ENCODE results near the gene ZSCAN21.
"Not testable (repeated sequence)": the region's sequence is repeated elsewhere in the genome, so short reads cannot be mapped to it uniquely, and the experiment has no call there.

The ZSCAN21 gene

GRCh38 chr7:100049441-100050291 lies at the start of gene ZSCAN21:
Gene ZSCAN21 (plus strand): TSS chr7:100049774. CDS start chr7:100057007, 7,233 bp downstream.
- peak; percentile 89 for DNase-seq (ENCODE audit: low spot score)

- no peak for DNase-seq (ENCODE audit: low spot score)
Observed at GRCh38 chr7:100000239-100000638, 49.3 kb upstream of the ZSCAN21 start.

- no peak for DNase-seq (ENCODE audit: low spot score)
Observed at GRCh38 chr7:100003711-100004661, 45.6 kb upstream of the ZSCAN21 start.

GRCh38 chr7:100007887-100008286 lies 41.7 kb upstream of the ZSCAN21 start:
- no peak for DNase-seq (ENCODE audit: low spot score)

GRCh38 chr7:100008525-100008924 lies 41.0 kb upstream of the ZSCAN21 start:
- peak; percentile 86 for DNase-seq (ENCODE audit: low spot score)

- DNase-seq (ENCODE audit: low spot score): not testable (repeated sequence)
Observed at GRCh38 chr7:100009952-100010351, 39.6 kb upstream of the ZSCAN21 start.

GRCh38 chr7:100010901-100011300 lies 38.7 kb upstream of the ZSCAN21 start:
- DNase-seq (ENCODE audit: low spot score): no peak

GRCh38 chr7:100011516-100011915 lies 38.1 kb upstream of the ZSCAN21 start:
- no peak for DNase-seq (ENCODE audit: low spot score)

- DNase-seq (ENCODE audit: low spot score): peak; percentile 52
Observed at GRCh38 chr7:100012385-100013327, 36.9 kb upstream of the ZSCAN21 start.

- no peak for DNase-seq (ENCODE audit: low spot score)
Observed at GRCh38 chr7:100013328-100013676, 36.3 kb upstream of the ZSCAN21 start.

- DNase-seq (ENCODE audit: low spot score): peak; percentile 98
Observed at GRCh38 chr7:100015232-100016214, 34.1 kb upstream of the ZSCAN21 start, which contains the start of gene ZKSCAN1. Gene ZKSCAN1 (plus strand): TSS chr7:100015596. CDS start chr7:100023507, 7,911 bp downstream.

- no peak for DNase-seq (ENCODE audit: low spot score)
Observed at GRCh38 chr7:100016215-100016901, 33.2 kb upstream of the ZSCAN21 start.

GRCh38 chr7:100017300-100017699 lies 32.3 kb upstream of the ZSCAN21 start:
- DNase-seq (ENCODE audit: low spot score): no peak

GRCh38 chr7:100017875-100018274 lies 31.7 kb upstream of the ZSCAN21 start:
- DNase-seq (ENCODE audit: low spot score): no peak

GRCh38 chr7:100019908-100020307 lies 29.7 kb upstream of the ZSCAN21 start:
- no peak for DNase-seq (ENCODE audit: low spot score)

- no peak for DNase-seq (ENCODE audit: low spot score)
Observed at GRCh38 chr7:100021297-100021696, 28.3 kb upstream of the ZSCAN21 start.

GRCh38 chr7:100022621-100023020 lies 27.0 kb upstream of the ZSCAN21 start:
- no peak for DNase-seq (ENCODE audit: low spot score)

GRCh38 chr7:100023526-100023925 lies 26.0 kb upstream of the ZSCAN21 start:
- DNase-seq (ENCODE audit: low spot score): no peak

- no peak for DNase-seq (ENCODE audit: low spot score)
Observed at GRCh38 chr7:100024020-100024619, 25.5 kb upstream of the ZSCAN21 start.

Measured in SW480 (cell line).